ENCODE results near the gene PRRT1B.

Gene PRRT1B

GRCh38 chr9:131595696-131596429 is 50.5 kb downstream of the PRRT1B start:
- DNase-seq (ENCODE audit: low read depth in 2 of 2), result no peak

GRCh38 chr9:131596430-131596743 is 51.1 kb downstream of the PRRT1B start:
- DNase-seq (ENCODE audit: low read depth in 2 of 2), result no peak

- no peak for DNase-seq (ENCODE audit: low read depth in 2 of 2)
Observed at GRCh38 chr9:131597246-131597645, 51.9 kb downstream of the PRRT1B start.

- DNase-seq (ENCODE audit: low read depth in 2 of 2), result no peak
Observed at GRCh38 chr9:131598121-131598520, 52.8 kb downstream of the PRRT1B start.

GRCh38 chr9:131601683-131602181 is 56.4 kb downstream of the PRRT1B start:
- no peak for DNase-seq (ENCODE audit: low read depth in 2 of 2)

GRCh38 chr9:131603199-131603598 is 57.9 kb downstream of the PRRT1B start:
- DNase-seq (ENCODE audit: low read depth in 2 of 2), result no peak

GRCh38 chr9:131603711-131604439 is 58.6 kb downstream of the PRRT1B start:
- no peak for DNase-seq (ENCODE audit: low read depth in 2 of 2)

GRCh38 chr9:131605770-131606590 is 60.7 kb downstream of the PRRT1B start:
- DNase-seq (ENCODE audit: low read depth in 2 of 2), result no peak

GRCh38 chr9:131606896-131607567 is 61.7 kb downstream of the PRRT1B start:
- no peak for DNase-seq (ENCODE audit: low read depth in 2 of 2)

- no peak for DNase-seq (ENCODE audit: low read depth in 2 of 2)
Observed at GRCh38 chr9:131607591-131607990, 62.3 kb downstream of the PRRT1B start.

- no peak for DNase-seq (ENCODE audit: low read depth in 2 of 2)
Observed at GRCh38 chr9:131608493-131609037, 63.2 kb downstream of the PRRT1B start.
